GM12891 (cell line): Measurements from ENCODE around the gene PTPRJ.

Experiments used
- DNase-seq: peaks from one replicate; pipeline ENCODE4 v3.0.0; 2011; ENCODE audit warnings: low spot score; ENCODE audit not compliant: insufficient read length
- FAIRE-seq: peaks from 2 replicates; lab custom pipeline; 2011; peaks lifted over from hg19 to GRCh38; lab: Jason Lieb, UNC
- PAX5 ChIP-seq: IDR thresholded peaks from 2 replicates; pipeline ENCODE4 v1.6.1; 2011; ENCODE audit warnings: low read length, moderate library complexity, mild to moderate bottlenecking; ENCODE audit not compliant: insufficient read depth, severe bottlenecking
- POLR2A ChIP-seq: IDR thresholded peaks from 2 replicates; pipeline ENCODE4 v1.6.1; 2011; ENCODE audit warnings: low read depth, low read length, control low read depth
- POLR2AphosphoS5 ChIP-seq: IDR thresholded peaks from 2 replicates; pipeline ENCODE4 v1.6.1; 2011; ENCODE audit warnings: low read depth, low read length, control low read depth
- POU2F2 ChIP-seq: IDR thresholded peaks from 2 replicates; pipeline ENCODE4 v1.6.1; 2011; ENCODE audit warnings: low read depth, mild to moderate bottlenecking, control low read depth, low read length, moderate library complexity
- SPI1 ChIP-seq: IDR thresholded peaks from 2 replicates; pipeline ENCODE4 v1.6.1; 2011; ENCODE audit warnings: low read depth, low read length, control low read depth
- TAF1 ChIP-seq: IDR thresholded peaks from 2 replicates; pipeline ENCODE4 v1.6.1; 2011; ENCODE audit warnings: low read depth, low read length, control low read depth

Gene PTPRJ

GRCh38 chr11:47986219-47986618 lies 5.9 kb downstream of the PTPRJ start:
- TF ChIP-seq SPI1 = peak; percentile 36; the same call in 1 of the 2 replicates
- TF ChIP-seq POU2F2 = no peak
- FAIRE-seq (no peak), DNase-seq (no peak)

GRCh38 chr11:47986742-47987141 lies 6.4 kb downstream of the PTPRJ start:
- DNase-seq (no peak), FAIRE-seq (no peak)
- TF ChIP-seq POLR2A = no peak
- no peak for TF ChIP-seq PAX5

- FAIRE-seq = peak; percentile 79
- TF ChIP-seq PAX5 = no peak
- TF ChIP-seq SPI1 = no peak
- no peak for TF ChIP-seq POLR2A
- TF ChIP-seq TAF1 = no peak
- no peak for TF ChIP-seq POU2F2
- TF ChIP-seq POLR2AphosphoS5 = no peak
- no peak for DNase-seq
Measured at GRCh38 chr11:47987310-47987709, 7.0 kb downstream of the PTPRJ start.

DNA sequence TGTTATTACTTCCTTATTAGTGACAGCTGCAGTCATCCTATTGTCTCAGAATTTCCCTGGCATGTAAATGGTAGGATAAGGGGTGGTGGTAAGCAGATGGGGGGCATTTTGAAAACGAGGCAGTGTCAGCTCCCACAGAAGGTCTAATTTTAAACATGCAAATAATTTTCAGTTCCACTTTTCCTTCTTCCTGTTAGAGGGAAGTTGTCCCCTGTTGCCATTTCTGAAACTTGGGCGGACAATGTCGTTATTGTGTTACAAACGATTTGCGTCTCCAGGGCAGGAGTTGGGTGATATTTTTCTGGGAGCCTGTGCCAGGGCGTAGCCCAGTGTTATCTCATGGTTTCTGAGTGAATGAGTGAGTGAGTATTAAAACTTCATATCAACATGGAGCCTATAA lies 7.4 kb downstream of the PTPRJ start:
- FAIRE-seq = peak; percentile 20
- no peak for DNase-seq
- TF ChIP-seq POU2F2 (peak; percentile 83; the same call in 1 of the 2 replicates), SPI1 (peak; percentile 84), POLR2AphosphoS5 (no peak; the same call in 1 of the 2 replicates), POLR2A (no peak), PAX5 (no peak), TAF1 (no peak)

GRCh38 chr11:47989779-47990178 lies 9.4 kb downstream of the PTPRJ start:
- DNase-seq (no peak), FAIRE-seq (no peak)
- TF ChIP-seq POU2F2 (no peak), SPI1 (no peak), POLR2AphosphoS5 (no peak), PAX5 (no peak), POLR2A (no peak), TAF1 (no peak)

- FAIRE-seq (peak; percentile 86), DNase-seq (no peak)
- TF ChIP-seq SPI1 (no peak), PAX5 (no peak), TAF1 (no peak), POLR2AphosphoS5 (no peak), POU2F2 (no peak), POLR2A (no peak)
Measured at GRCh38 chr11:47991266-47991830, 11.0 kb downstream of the PTPRJ start.

- no peak for FAIRE-seq
- no peak for DNase-seq
- TF ChIP-seq PAX5 = no peak
- no peak for TF ChIP-seq TAF1
- TF ChIP-seq POU2F2 = no peak
- no peak for TF ChIP-seq POLR2A
- no peak for TF ChIP-seq POLR2AphosphoS5
- no peak for TF ChIP-seq SPI1
Measured at GRCh38 chr11:47991894-47992293, 11.5 kb downstream of the PTPRJ start.

GRCh38 chr11:47992959-47993820 lies 12.8 kb downstream of the PTPRJ start:
- TF ChIP-seq POLR2AphosphoS5 (no peak), POU2F2 (peak; percentile 26; the same call in 1 of the 2 replicates)
- DNase-seq = no peak
- FAIRE-seq = no peak

- no peak for TF ChIP-seq PAX5
- TF ChIP-seq POLR2A = no peak
- TF ChIP-seq POU2F2 = no peak
- no peak for TF ChIP-seq POLR2AphosphoS5
- no peak for TF ChIP-seq TAF1
- TF ChIP-seq SPI1 = no peak
- FAIRE-seq = no peak
- no peak for DNase-seq
Measured at GRCh38 chr11:47994417-47994816, 14.1 kb downstream of the PTPRJ start.

- FAIRE-seq = no peak
- TF ChIP-seq POLR2AphosphoS5 = no peak
- TF ChIP-seq POLR2A = no peak
- DNase-seq = no peak
Measured at GRCh38 chr11:47995360-47995769, 15.0 kb downstream of the PTPRJ start.
